ENCODE measurements around the gene PTPRF.

DNA sequence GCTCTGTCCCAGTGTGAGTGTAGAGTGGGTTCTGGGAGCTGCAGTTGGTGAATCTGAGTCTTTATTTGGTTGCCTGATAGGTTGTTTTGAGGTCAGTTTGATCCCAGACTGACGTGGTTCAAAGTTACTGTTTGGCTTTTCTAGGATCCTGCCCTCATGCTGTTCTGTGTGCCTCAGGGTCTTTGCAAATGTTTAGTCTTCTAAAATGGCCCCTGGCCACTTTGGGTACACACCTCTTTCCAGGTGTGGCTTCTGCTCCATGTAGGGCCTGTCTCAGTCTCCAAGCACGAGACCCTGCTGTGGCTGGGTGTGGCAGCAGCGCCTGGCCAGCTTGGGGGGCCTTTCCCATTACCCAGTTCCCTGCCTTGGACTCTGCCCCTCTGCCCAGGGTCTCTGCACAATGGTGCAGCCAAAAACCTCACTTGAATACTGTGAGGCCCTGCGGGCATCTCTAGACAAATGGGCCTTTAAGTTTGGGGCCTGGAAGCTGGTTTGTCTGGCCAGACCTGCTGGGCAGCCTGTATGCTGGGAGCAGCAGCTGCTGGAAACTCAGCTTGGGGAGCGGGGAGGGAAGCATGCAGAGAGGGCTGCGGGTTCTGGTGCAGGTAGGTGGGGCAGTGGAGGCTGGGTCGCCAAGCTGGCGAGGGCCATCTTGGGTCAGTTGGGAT, 5.6 kb downstream of the PTPRF start:
- TF ChIP-seq POLR2A (IDR thresholded peaks at IDR 0.05; ENCODE audit: extremely low read depth, insufficient read length) (no peak), CTCF (IDR thresholded peaks at IDR 0.05; ENCODE audit: low read depth, low read length) (no peak), MYC (IDR thresholded peaks at IDR 0.05; ENCODE audit: low read depth, low read length) (no peak)
- TF ChIP-seq, protein P1, sequence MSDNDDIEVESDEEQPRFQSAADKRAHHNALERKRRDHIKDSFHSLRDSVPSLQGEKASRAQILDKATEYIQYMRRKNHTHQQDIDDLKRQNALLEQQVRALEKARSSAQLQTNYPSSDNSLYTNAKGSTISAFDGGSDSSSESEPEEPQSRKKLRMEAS (IDR thresholded peaks at IDR 0.05; ENCODE audit: low read depth, low read length): no peak
